GM21381 (cell line): Measurements from ENCODE around the gene LILRA5.
"Not testable (repeated sequence)": the region's sequence is repeated elsewhere in the genome, so short reads cannot be mapped to it uniquely, and the experiment has no call there.

Experiments used
- ATAC-seq: cut with Tn5 transposase; IDR thresholded peaks from one replicate; pipeline ENCODE4 v1.9.1; 2021; ENCODE audit warnings: mild to moderate bottlenecking, moderate library complexity; ENCODE audit not compliant: unreplicated experiment

The LILRA5 gene

DNA sequence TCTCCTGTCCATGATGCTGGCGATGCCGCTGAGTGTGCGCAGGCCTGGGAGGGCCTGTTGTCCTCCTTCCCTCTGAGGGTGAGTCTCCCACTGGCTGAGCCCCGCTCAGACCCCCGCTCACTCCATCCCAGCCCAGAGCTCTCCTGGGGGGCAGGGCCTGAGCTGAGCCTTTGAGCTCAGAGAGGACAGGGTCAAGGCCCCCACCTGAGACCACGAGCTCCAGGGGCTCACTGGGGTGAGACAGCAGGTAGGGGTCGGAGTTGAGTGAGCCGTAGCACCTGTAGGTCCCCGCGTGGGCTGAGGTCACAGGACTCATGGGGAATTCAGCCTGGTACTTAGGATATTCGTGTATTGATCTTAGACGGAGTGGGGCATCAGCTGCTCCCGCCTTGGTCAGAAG, 34.9 kb downstream of the LILRA5 start:
- ATAC-seq = not testable (repeated sequence)

DNA sequence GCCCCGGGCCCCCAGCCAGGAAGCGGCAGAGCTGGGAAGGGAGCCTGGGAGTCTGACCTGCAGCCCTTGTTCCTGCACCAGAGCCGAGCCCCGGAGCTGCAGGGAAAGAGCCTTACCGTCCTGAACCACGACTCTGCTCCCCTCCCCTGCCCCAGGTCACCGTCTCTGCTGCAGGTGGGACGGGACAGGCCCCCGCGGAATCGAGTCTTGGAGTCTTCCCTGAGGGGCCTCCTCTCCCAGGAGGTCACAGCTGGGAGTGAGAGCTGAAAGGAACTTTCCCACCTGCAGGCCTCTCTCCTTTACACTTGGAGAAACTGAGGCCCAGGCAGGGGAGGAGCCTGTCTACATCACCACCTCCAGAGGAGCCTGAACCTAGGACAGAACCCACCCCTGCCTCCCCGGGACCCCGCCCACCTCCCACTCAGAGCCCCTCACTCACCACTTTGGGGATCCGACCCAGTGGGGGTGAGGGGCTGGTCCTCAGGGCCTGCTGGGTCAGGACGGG, 35.8 kb downstream of the LILRA5 start:
- not testable (repeated sequence) for ATAC-seq

DNA sequence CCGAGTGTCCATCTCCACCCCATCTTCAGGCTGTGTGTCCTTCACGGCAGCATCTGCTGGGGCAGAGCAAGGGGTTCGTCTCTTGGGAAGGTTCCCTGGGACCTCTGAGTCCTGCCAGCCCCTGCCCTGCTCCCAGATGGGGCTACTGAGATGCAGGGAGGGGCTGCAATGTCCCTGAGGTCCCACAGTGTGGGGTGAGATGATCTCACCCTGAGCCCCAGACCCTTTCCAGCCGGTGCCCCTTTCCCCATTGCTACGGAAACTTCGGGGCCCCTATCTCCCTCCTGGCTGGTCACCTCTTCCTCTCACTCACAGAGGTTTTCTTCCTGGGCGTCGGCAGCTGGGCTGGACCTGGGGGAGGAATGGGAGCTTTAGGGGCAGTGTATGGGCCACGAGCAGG, 37.0 kb downstream of the LILRA5 start:
- no peak for ATAC-seq

DNA sequence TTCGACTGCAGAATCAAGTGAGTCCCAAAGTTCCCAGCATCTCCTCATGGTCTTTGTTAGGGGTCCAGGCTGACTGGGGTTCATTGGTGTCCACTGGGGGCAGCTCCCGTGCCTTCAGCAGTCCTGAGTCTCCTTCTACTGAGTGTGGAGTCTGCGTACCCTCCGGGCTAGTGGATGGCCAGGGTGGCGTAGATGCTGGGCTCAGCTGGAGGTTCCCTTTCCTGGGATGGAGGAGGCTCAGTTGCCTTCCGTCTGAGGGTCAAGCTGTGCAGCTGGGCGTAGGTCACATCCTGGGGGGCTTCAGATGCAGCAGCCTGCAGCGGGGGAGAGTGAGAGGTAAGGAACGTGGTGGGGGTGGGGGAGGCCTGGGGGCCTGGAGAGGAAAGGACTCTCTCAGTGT, 38.5 kb downstream of the LILRA5 start:
- not testable (repeated sequence) for ATAC-seq

DNA sequence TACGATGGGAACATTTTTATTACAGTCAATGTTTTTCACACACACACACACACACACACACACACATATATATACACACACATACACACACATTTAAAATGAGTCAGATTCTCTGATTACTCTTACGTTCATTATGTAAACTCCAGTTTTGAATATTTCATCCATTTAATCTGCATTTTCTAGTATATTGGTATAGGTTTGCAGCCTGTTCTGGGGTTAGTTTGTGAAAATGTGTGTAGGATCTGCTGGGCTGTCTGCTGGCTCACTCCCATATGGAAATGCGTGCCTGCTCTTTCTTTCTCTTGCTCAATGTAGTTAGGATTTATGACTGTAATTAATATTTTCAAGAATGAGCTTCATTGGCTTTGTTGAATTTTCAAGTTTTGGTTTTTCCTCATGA, 39.1 kb downstream of the LILRA5 start:
- ATAC-seq = no peak

DNA sequence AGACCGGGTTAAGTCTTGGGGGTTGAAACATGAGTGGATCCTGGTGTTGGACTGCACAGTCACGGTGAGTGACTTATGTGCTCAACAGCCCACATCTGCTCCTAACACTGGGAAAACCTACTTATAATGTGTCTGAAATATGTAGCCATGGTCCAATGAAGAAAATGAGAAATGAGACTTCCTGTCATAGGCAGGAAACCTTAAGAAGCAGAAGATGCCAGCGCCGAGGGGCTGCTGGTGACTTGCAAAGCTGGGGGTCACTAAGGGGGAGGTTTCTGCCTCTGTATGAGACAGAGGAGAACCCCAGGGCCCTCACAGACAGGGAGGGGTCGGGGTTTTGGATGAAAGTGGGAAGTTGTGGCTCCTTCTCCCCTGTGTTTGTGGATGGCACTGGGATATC, 40.8 kb downstream of the LILRA5 start:
- not testable (repeated sequence) for ATAC-seq

DNA sequence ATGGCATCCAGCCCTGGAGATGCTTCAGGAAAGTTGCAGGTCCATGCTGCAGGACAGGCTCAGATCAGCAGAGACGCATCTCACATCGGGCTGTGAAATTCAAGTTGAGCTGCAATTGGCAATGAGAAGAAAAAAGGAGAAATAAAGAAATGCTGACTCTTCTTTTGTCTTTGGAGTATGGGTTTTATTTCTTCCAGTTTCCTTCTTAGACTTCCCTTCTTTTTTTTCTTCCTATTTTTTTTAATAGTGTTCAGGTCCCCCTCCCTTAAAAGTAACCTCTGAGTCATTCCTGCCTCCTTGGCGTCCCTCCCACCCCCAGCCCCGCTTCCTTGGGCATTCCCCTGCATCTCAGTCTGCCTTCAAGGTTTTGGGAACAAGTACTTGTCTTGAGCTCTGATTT, 41.4 kb downstream of the LILRA5 start:
- ATAC-seq = not testable (repeated sequence)

DNA sequence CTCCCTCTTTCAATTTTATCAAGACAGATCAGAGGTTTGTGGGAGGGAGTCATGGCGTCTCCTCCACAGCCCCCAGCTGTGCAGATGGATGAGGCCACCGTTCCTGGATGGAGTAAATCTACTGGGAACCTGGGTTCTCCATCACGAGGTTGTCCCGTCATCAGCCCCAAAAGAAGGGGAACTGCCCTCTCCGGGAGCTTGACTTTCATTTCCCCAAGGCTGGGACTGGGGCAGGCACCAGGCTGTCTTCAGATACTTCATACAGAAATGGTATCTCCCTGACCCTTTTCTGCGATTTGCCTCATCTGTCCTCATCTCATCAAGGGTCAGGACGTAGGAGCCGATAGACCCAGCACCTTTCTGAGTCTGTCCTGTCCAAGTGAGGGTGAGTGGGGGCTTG, 41.9 kb downstream of the LILRA5 start:
- no peak for ATAC-seq

DNA sequence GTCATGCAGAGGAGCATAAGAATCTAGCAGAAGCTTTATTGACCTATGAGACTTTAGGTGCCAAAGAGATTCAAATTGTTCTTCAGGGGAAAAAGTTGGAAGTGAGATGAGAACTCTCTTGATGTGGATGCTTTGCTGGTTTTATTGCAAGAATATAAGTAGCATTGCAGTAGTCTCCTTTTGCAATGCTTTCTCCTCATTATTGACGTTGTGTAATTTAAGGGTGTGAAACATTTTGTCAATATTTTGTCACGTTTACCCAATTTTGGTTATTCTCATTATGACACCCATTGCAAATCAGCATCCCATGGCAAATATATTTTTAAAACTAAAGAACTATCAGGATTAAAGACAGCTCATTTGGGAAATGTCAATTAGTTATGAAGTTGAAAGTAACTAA, 44.0 kb downstream of the LILRA5 start:
- ATAC-seq = no peak

DNA sequence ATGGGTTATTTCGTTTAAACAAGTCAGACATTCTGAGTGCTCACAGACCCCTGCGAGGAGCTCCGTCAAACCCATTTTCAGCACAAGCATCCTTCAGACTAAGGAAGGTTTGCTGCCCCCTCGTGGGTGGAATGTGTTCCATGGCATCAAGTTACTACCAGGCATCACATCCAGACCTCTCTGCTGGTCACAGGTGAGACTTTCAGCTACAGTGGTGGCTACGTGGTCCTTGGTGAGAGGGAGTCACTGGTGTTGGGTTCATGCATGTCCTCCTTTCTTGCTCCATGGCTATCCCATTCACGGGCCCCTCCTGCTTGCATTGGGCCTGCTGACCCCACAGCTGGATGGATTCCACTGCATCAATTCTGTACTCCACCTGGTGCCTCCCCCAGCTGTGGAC, 46.8 kb downstream of the LILRA5 start:
- ATAC-seq = no peak

DNA sequence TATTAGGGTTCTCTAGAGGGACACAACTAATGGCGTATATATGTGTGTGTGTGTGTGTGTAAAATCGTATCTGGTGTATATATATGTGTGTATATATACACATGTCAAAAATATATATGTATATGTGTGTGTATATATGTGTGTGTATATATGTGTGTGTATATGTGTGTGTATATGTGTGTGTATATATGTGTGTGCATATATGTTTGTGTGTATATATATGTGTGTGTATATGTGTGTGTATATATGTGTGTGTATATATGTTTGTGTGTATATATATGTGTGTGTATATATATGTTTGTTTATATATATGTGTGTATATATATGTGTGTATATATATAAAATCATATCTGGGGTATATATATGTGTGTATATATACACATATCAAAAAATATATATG, 50.5 kb downstream of the LILRA5 start:
- ATAC-seq = no peak

DNA sequence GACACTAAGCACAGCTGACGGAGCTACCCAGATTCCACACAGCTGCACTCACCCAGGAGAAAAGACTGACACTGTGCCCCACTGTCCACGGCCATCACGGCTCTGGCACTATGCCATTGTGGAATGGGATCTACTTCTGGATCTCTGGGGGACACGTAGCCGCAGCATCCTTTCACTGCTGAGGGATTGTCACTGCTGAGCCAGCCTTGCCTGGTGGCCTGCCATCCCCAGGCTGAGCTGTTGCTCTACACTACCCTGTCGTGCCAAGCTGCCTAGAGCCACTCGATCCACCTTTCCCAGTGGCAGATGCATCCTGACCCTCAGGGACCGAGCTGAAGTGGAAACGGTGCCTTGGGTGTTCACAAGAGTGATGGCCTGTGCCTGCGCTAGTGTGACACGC, 50.9 kb downstream of the LILRA5 start:
- no peak for ATAC-seq

DNA sequence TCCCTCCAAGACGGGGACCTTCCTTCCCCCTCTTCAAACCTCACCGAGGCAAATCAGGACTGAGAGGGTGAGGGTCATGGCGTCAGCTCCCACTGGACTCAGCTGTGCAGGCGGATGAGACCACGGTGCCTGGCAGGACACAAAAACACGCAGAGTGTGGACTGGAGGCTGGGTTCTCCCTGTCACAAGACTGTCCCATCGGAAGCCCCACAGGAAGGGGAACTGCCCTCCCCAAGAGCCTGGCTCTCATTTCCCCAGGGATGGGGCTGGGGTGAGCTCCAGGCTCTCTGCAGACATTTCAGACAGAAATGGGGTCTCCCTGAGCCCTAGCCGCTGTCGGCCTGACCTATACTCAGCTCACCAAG, 55.9 kb downstream of the LILRA5 start, which contains the start of gene LILRB5:
Gene LILRB5, minus strand, starts transcription at position 158 of the 365 bp plus-strand sequence. Its CDS starts 80 bp downstream, at position 78.
- ATAC-seq = no peak
